Skin of body (tissue), 2 donors: Measurements from ENCODE around the gene KRTAP19-3. TPM values are rescaled to one million over a fixed set of nuclear protein-coding genes. Genes with fewer than 3 reads are reported as not detected.

Source experiments
- small RNA-seq: library from RNA; depleted of rRNA; stranded (forward); fragments of <200 nt; gene quantifications from one replicate; pipeline ENCODE3, GENCODE V24; 2014; ENCODE audit warnings: low replicate concordance
- total RNA-seq: library from RNA; depleted of rRNA; stranded (reverse); fragments of >200 nt; gene quantifications from one replicate; pipeline ENCODE4 v1.2.3, GENCODE V29; 2014

KRTAP19-3 gene
- total RNA-seq, 1 donor from 2014 or later = 9.7 TPM

Small RNA genes lying within 50 kb of the gene (small RNA-seq; reads per million reads assigned to genes)
- not detected for gene AP000567.1
- gene KRTAP19-10P = not detected
- gene KRTAP19-11P = not detected
- gene KRTAP19-9P = not detected

Other genes starting within 250 kb of the KRTAP19-3 start
- 10.3 TPM for gene KRTAP24-1, start 209.1 kb downstream of the KRTAP19-3 start, total RNA-seq
- gene KRTAP25-1, start 202.5 kb downstream of the KRTAP19-3 start, total RNA-seq = not detected
- 3.6 TPM for gene KRTAP26-1, start 171.7 kb downstream of the KRTAP19-3 start, total RNA-seq
- gene KRTAP27-1, start 154.3 kb downstream of the KRTAP19-3 start, total RNA-seq = not detected
- gene KRTAP23-1, start 143.4 kb downstream of the KRTAP19-3 start, total RNA-seq = not detected
- gene KRTAP13-2, start 119.7 kb downstream of the KRTAP19-3 start, total RNA-seq = 2.9 TPM
- 0.99 TPM for gene KRTAP13-1, start 96.0 kb downstream of the KRTAP19-3 start, total RNA-seq
- not detected for gene KRTAP13-3, start 66.1 kb downstream of the KRTAP19-3 start, total RNA-seq
- gene KRTAP13-4, start 61.8 kb downstream of the KRTAP19-3 start, total RNA-seq = not detected
- not detected for gene KRTAP15-1, start 51.7 kb downstream of the KRTAP19-3 start, total RNA-seq
- gene KRTAP19-1, start 11.6 kb downstream of the KRTAP19-3 start, total RNA-seq = 11.4 TPM
- gene KRTAP19-2, start 4.6 kb downstream of the KRTAP19-3 start, total RNA-seq = not detected
- gene KRTAP19-4, start 5.2 kb upstream of the KRTAP19-3 start, total RNA-seq = not detected
- gene KRTAP19-5, start 10.1 kb upstream of the KRTAP19-3 start, total RNA-seq = 25.9 TPM
- gene KRTAP19-6, start 49.9 kb upstream of the KRTAP19-3 start, total RNA-seq = not detected
- gene KRTAP19-7, start 69.3 kb upstream of the KRTAP19-3 start, total RNA-seq = not detected
- not detected for gene KRTAP22-2, start 98.4 kb upstream of the KRTAP19-3 start, total RNA-seq
- not detected for gene KRTAP6-3, start 100.4 kb upstream of the KRTAP19-3 start, total RNA-seq
- gene KRTAP6-2, start 106.9 kb upstream of the KRTAP19-3 start, total RNA-seq = not detected
- not detected for gene KRTAP22-1, start 109.1 kb upstream of the KRTAP19-3 start, total RNA-seq
- not detected for gene KRTAP6-1, start 121.9 kb upstream of the KRTAP19-3 start, total RNA-seq
- not detected for gene KRTAP20-1, start 124.4 kb upstream of the KRTAP19-3 start, total RNA-seq
- not detected for gene KRTAP20-4, start 128.6 kb upstream of the KRTAP19-3 start, total RNA-seq
- gene KRTAP20-2, start 143.2 kb upstream of the KRTAP19-3 start, total RNA-seq = 1.2 TPM
- gene KRTAP20-3, start 150.9 kb upstream of the KRTAP19-3 start, total RNA-seq = not detected
- gene KRTAP21-3, start 226.8 kb upstream of the KRTAP19-3 start, total RNA-seq = not detected